Ovary (tissue), 9 donors: Measurements from ENCODE around the gene CSTPP1. TPM values are rescaled to one million over a fixed set of nuclear protein-coding genes. Genes with fewer than 3 reads are reported as not detected.

Experiments
- DNase-seq, 5 donors: peaks; one replicate each; pipeline ENCODE4 v3.0.0-alpha.2; 2019 to 2020
- H3K27ac ChIP-seq, 2 donors: fragments of 200-600 bp; one replicate each; pipeline versions ENCODE4 v1.5.1 to v1.8.0; 2019 to 2022
- H3K27me3 ChIP-seq: fragments of 200-600 bp; one replicate; pipeline ENCODE4 v1.8.0; 2022
- H3K36me3 ChIP-seq: fragments of 200-600 bp; sonication (generic); one replicate; pipeline ENCODE4 v1.5.1; 2019
- H3K4me1 ChIP-seq: one replicate; pipeline ENCODE4 v1.8.1; 2013; ENCODE audit warnings: mild to moderate bottlenecking, moderate library complexity; ENCODE audit not compliant: insufficient read depth
- H3K4me3 ChIP-seq: fragments of 200-600 bp; sonication (generic); one replicate; pipeline ENCODE4 v1.5.1; 2017
- H3K9me3 ChIP-seq, 2 donors: fragments of 200-600 bp in 1 of 2; sonication (generic) in 1 of 2; one replicate each; pipeline versions ENCODE4 v1.5.1 to v1.8.1; 2013 to 2019; ENCODE audit warnings: mild to moderate bottlenecking in 1 of 2, moderate library complexity in 1 of 2
- CTCF ChIP-seq, 3 donors: fragments of 450-650 bp in 2 of 3; fragments of 200-600 bp in 1 of 3; IDR thresholded peaks; one replicate each; pipeline versions ENCODE4 v1.5.1 to v1.8.0; 2016 to 2022; ENCODE audit warnings: antibody characterized with exemption in 3 of 3, mild to moderate bottlenecking in 1 of 3
- EP300 ChIP-seq: sonication (generic); formaldehyde crosslinking; IDR thresholded peaks from one replicate; pipeline ENCODE4 v1.6.1; 2017; ENCODE audit warnings: antibody characterized with exemption
- POLR2A ChIP-seq: fragments of 450-650 bp; IDR thresholded peaks from one replicate; pipeline ENCODE4 v1.6.1; 2017; ENCODE audit warnings: antibody characterized with exemption, mild to moderate bottlenecking, moderate library complexity
- WGBS, 3 donors: extraction: QIAGEN DNeasy Blood & Tissue Kit in 1 of 3; methylation state at CpG; one replicate each; pipeline versions ENCODE4 v1.1.5 to v1.1.7; 2013 to 2017; 5-methylcytosine and 5-hydroxymethylcytosine counted together
- intact Hi-C, 4 donors: fragments of 100-400 bp; cut with DNase I; formaldehyde crosslinking; loops; one replicate each; pipeline versions ENCODE4 v1.11.0 to v1.15.1; 2022 to 2023
- polyA plus RNA-seq, 2 donors: library from polyadenylated mRNA; stranded (reverse); fragments of 200-250 nt in 1 of 2; fragments of 350-450 nt in 1 of 2; fragmentation: Illumina TruSeq in 1 of 2; extraction: RNeasy Lipid Tissue Mini Kit (QIAGEN cat#74804) in 1 of 2; gene quantifications; one replicate each; pipeline ENCODE4 v1.2.3, GENCODE V29; 2013 to 2014
- total RNA-seq, 7 donors: library from RNA; depleted of rRNA in 2 of 7; stranded (reverse); fragments of >200 nt in 2 of 7; fragmentation: NEBNext Ultra II Directional in 3 of 7; extraction: Animal tissue kit (Norgen Biotek cat#: 25700) in 3 of 7; gene quantifications; one replicate each; pipeline versions ENCODE4 v1.1.0 to v1.2.4, GENCODE V29; 2016 to 2023
- donor health status: DM: no; HTN: no; CAD: no; lungs with moderate emphysema.
- donor health status: DM: no; HTN: no; CAD: no.
- donor health status: Bipolar disorder and iron deficiency.
- donor health status: DM: yes; HTN: yes; CAD: no.
- donor health status: DM: no; HTN: no; CAD: no.
- donor health status: DM: yes; HTN: yes; CAD: no.

Gene CSTPP1
- total and polyA plus RNA-seq, 9 donors = 20.3 to 42.6 (median 25.6) TPM

GRCh38 chr11:46966773-46967172 lies 30.2 kb downstream of the CSTPP1 start:
- H3K9me3 ChIP-seq = no peaks in the 10 kb centered on the region
- no peak overlapping the region for H3K4me3 ChIP-seq
- intact Hi-C loops = no loop called here
- no peak overlapping the region for H3K27ac ChIP-seq
- H3K27me3 ChIP-seq = no peaks in the 10 kb centered on the region
- H3K4me1 ChIP-seq = no peaks in the 10 kb centered on the region
- no peaks in the 10 kb centered on the region for H3K36me3 ChIP-seq
- WGBS, 3 donors = 43 to 48% (median 44%) methylated on average over 2 of the region's 2 CpGs
- no peak for DNase-seq
- TF ChIP-seq POLR2A (no peak), CTCF (IDR thresholded peaks at IDR 0.05) (no peak), EP300 (no peak)

DNA sequence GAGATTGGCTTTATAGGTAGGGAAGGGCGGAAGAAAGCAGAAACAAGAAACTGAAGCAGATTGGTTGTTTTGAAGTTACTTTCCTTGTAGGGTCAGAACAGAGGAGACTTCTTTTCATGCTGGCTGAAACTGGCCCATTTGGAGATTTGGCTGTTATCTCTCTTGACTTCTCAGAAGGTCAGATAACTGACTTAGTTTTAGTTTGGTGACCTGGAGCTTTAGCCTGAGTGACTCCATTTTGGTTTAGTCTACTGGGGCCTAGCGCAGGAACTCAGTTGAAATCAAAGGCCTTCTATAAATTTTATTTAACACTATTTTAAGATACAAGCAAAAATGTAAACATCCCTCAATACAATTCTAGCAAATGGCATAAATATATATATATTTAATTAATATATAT lies 31.4 kb downstream of the CSTPP1 start:
- DNase-seq = no peak
- Histone ChIP-seq H3K9me3 (no peaks in the 10 kb centered on the region), H3K27me3 (no peaks in the 10 kb centered on the region), H3K4me1 (no peaks in the 10 kb centered on the region), H3K27ac (no peak overlapping the region), H3K4me3 (no peak overlapping the region), H3K36me3 (no peaks in the 10 kb centered on the region)
- intact Hi-C loops = no loop called here
- 97 to 99% (median 98%) methylated on average over 2 of the region's 2 CpGs for WGBS, 3 donors
- no peak for TF ChIP-seq POLR2A
- no peak for TF ChIP-seq EP300
- no peak for TF ChIP-seq CTCF (IDR thresholded peaks at IDR 0.05)

DNA sequence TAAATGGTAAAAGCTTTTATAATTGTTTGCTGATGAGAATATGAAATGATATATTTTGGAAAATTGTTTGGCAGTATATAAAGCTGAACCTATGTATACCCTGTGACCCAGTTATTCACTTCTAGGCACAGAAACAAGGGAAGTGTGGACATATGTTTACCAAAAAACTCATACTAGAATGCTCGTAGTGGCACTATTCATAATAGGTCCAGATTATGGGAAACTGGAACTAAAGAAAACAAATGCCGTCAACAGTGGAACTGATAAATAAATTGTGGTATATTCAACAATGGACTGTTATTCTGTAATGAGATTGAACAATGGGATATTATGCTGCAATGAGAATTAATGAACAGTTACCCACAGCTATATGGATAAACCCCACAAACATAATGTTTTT lies 32.8 kb downstream of the CSTPP1 start:
- TF ChIP-seq EP300 = no peak
- TF ChIP-seq POLR2A = no peak
- no peak for TF ChIP-seq CTCF (IDR thresholded peaks at IDR 0.05)
- no peak overlapping the region for H3K27ac ChIP-seq
- H3K9me3 ChIP-seq = no peaks in the 10 kb centered on the region
- no peak for DNase-seq
- H3K27me3 ChIP-seq = no peaks in the 10 kb centered on the region
- WGBS, 3 donors = 54 to 75% (median 67%) methylated on average over 2 of the region's 2 CpGs
- no peak overlapping the region for H3K4me3 ChIP-seq
- H3K36me3 ChIP-seq = no peaks in the 10 kb centered on the region
- H3K4me1 ChIP-seq = no peaks in the 10 kb centered on the region
- intact Hi-C loops = no loop called here

DNA sequence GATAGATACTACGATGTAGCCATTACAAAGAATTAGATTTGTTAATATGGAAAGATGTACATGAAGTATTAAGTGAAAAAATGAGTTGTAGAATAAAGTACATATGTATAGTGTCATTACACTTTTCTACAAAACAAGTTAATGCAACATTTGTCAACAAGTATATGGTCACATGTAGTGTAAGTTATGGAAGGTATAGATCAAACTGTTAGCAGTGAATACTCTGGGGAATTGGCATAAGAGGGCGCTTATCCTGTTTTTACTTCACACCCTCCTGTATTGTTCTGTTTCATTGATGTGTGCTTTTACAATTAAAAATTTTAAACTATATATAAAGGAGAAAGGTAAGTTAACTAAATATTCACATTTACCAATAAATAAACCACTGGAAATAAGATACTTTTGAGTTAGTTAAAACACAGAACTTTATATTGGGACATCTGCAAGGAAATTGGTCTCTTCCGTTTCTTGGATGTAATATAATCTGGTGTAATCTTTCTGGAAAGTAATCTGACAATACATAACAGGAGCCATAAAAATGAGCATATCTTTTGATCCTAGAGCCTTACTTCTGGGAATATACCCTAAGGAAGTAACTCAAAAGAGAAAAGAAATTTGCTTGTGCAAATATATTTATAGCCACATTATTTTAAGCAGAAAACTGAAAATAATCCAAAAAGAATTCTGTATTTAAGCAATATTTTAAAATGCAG lies 34.5 kb downstream of the CSTPP1 start:
- H3K27me3 ChIP-seq = no peaks in the 10 kb centered on the region
- 95 to 98% (median 96%) methylated on average over 3 of the region's 3 CpGs for WGBS, 3 donors
- TF ChIP-seq POLR2A (no peak), EP300 (no peak), CTCF (IDR thresholded peaks at IDR 0.05) (no peak)
- H3K4me3 ChIP-seq = no peak overlapping the region
- intact Hi-C loops = no loop called here
- no peak overlapping the region for H3K27ac ChIP-seq
- no peaks in the 10 kb centered on the region for H3K4me1 ChIP-seq
- H3K9me3 ChIP-seq = no peaks in the 10 kb centered on the region
- no peaks in the 10 kb centered on the region for H3K36me3 ChIP-seq
- DNase-seq = no peak
